Esophagus muscularis mucosa (tissue), 3 donors: ENCODE results near the gene SIRT7.

ENCODE experiments used
- CTCF ChIP-seq, 3 experiments: fragments of 200-600 bp in 2 of 3; fragments of 450-650 bp in 1 of 3; sonication (generic) in 2 of 3; IDR thresholded peaks; one replicate each; pipeline ENCODE4 v1.5.1; 2017 to 2019; ENCODE audit warnings: antibody characterized with exemption in 3 of 3, mild to moderate bottlenecking in 2 of 3, moderate library complexity in 1 of 3
- POLR2A ChIP-seq: fragments of 450-650 bp; IDR thresholded peaks from one replicate; pipeline ENCODE4 v1.6.1; 2017; ENCODE audit warnings: antibody characterized with exemption, moderate library complexity, mild to moderate bottlenecking, low read depth

GRCh38 chr17:81868674-81869220, 49.2 kb downstream of the SIRT7 start:
- no peak for TF ChIP-seq CTCF (IDR thresholded peaks at IDR 0.05)
- TF ChIP-seq POLR2A: no peak
